HG03280 (cell line): Measurements from ENCODE around the gene RNF223.
"Not testable (repeated sequence)": the region's sequence is repeated elsewhere in the genome, so short reads cannot be mapped to it uniquely, and the experiment has no call there.

ENCODE experiments used
- ATAC-seq: cut with Tn5 transposase; IDR thresholded peaks from one replicate; pipeline ENCODE4 v1.9.1; 2021; ENCODE audit warnings: mild to moderate bottlenecking, moderate library complexity; ENCODE audit not compliant: unreplicated experiment

RNF223 gene

GRCh38 chr1:1110561-1110971, 36.5 kb upstream of the RNF223 start:
- ATAC-seq = no peak

- ATAC-seq = no peak
Observed at GRCh38 chr1:1109743-1110142, 35.6 kb upstream of the RNF223 start.

GRCh38 chr1:1106510-1107221, 32.6 kb upstream of the RNF223 start:
- no peak for ATAC-seq

- ATAC-seq = not testable (repeated sequence)
Observed at GRCh38 chr1:1104152-1104551, 30.0 kb upstream of the RNF223 start.

- ATAC-seq = no peak
Observed at GRCh38 chr1:1101503-1101902, 27.4 kb upstream of the RNF223 start.

GRCh38 chr1:1100296-1100695, 26.2 kb upstream of the RNF223 start:
- no peak for ATAC-seq

GRCh38 chr1:1099506-1100183, 25.5 kb upstream of the RNF223 start:
- ATAC-seq = no peak

- no peak for ATAC-seq
Observed at GRCh38 chr1:1098681-1099421, 24.7 kb upstream of the RNF223 start.

GRCh38 chr1:1096136-1096535, 22.0 kb upstream of the RNF223 start:
- not testable (repeated sequence) for ATAC-seq

- no peak for ATAC-seq
Observed at GRCh38 chr1:1094981-1095380, 20.9 kb upstream of the RNF223 start.

- ATAC-seq = no peak
Observed at GRCh38 chr1:1093610-1093943, 19.5 kb upstream of the RNF223 start.

- no peak for ATAC-seq
Observed at GRCh38 chr1:1092894-1093609, 18.9 kb upstream of the RNF223 start.

GRCh38 chr1:1092149-1092855, 18.2 kb upstream of the RNF223 start:
- no peak for ATAC-seq

- ATAC-seq = no peak
Observed at GRCh38 chr1:1091344-1092148, 17.4 kb upstream of the RNF223 start.

GRCh38 chr1:1090424-1091343, 16.6 kb upstream of the RNF223 start:
- ATAC-seq = no peak

GRCh38 chr1:1089731-1090423, 15.8 kb upstream of the RNF223 start:
- ATAC-seq = no peak

- ATAC-seq = no peak
Observed at GRCh38 chr1:1088801-1089680, 14.9 kb upstream of the RNF223 start.
